ENCODE data around the gene H2BK1. TPM values are rescaled to one million over a fixed set of nuclear protein-coding genes. Genes with fewer than 3 reads are reported as not detected.

Gene H2BK1
- total RNA-seq, 1 experiment from 2014 or later, result 0.69 TPM

GRCh38 chr7:151232917-151233701, 22.8 kb upstream of the H2BK1 start:
- no peaks in the 10 kb centered on the region for H3K9me2 ChIP-seq (ENCODE audit: insufficient read depth)
- DNase-seq (ENCODE audit: low read depth, low spot score), result no peak
- peak overlapping the region; percentile 80 for H3K9ac ChIP-seq (ENCODE audit: low read length)
- H3K79me2 ChIP-seq (ENCODE audit: insufficient read depth, low read length), result peaks cover 33% of the 10 kb centered on the region
- TF ChIP-seq SP1 (IDR thresholded peaks at IDR 0.05; ENCODE audit: low read depth), result no peak
- TF ChIP-seq YY1 (IDR thresholded peaks at IDR 0.05; ENCODE audit: extremely low read depth, insufficient replicate concordance, low read depth, low read length), result peak; percentile 46
- H3K4me2 ChIP-seq (ENCODE audit: low read length), result peak overlapping the region; percentile 87
- no peak overlapping the region for H2AFZ ChIP-seq (ENCODE audit: low read depth, low read length, poor library complexity, severe bottlenecking)
- RAD21 ChIA-PET (ENCODE audit: low non-redundant PET in 1 of 2, low total read pairs in 2 of 2, uncharacterized antibody in 2 of 2, unreplicated experiment in 2 of 2), result no interaction called here
- H3K27me3 ChIP-seq (ENCODE audit: insufficient read depth, low read length), result no peaks in the 10 kb centered on the region
- peak; percentile 52 for ATAC-seq
- intact Hi-C loops (cut with micrococcal nuclease), result no loop called here
- H3K27ac ChIP-seq (ENCODE audit: low read depth, low read length), result peak overlapping the region; percentile 72
- peaks cover 9 to 10% of the 10 kb centered on the region in 2 experiments for H3K36me3 ChIP-seq (ENCODE audit: control insufficient read depth in 1 of 2, insufficient read depth in 2 of 2, low read length in 2 of 2)
- peak overlapping the region; percentile 59 to 93 for H3K4me3 ChIP-seq (replicated peaks in 1 of 2; ENCODE audit: low read depth in 1 of 2, low read length in 2 of 2)
- no TSS peak for BruUV-seq (replicated peaks)
- peaks cover 11 to 24% of the 10 kb centered on the region in 2 experiments for H3K4me1 ChIP-seq (ENCODE audit: control insufficient read depth in 1 of 2, insufficient read depth in 2 of 2, low read length in 2 of 2)
- H4K20me1 ChIP-seq (ENCODE audit: insufficient read depth), result no peaks in the 10 kb centered on the region
- no peaks in the 10 kb centered on the region for H3K9me3 ChIP-seq (ENCODE audit: control insufficient read depth in 1 of 2, insufficient read depth in 1 of 2, low read depth in 1 of 2, low read length in 2 of 2)
- POLR2A ChIA-PET, result no interaction called here
- CTCF ChIA-PET, result interaction anchor here (1.3 kb wide), 2 partner anchors 11 kb away, joined by 6 to 9 read pairs; no protein-coding TSS in a partner anchor

- intact Hi-C loops (cut with micrococcal nuclease), result no loop called here
- ChIA-PET RAD21 (ENCODE audit: low non-redundant PET in 1 of 2, low total read pairs in 2 of 2, uncharacterized antibody in 2 of 2, unreplicated experiment in 2 of 2) (no interaction called here), CTCF (interaction anchor here (1.3 kb wide), 1 partner anchor 12 kb away, joined by 9 read pairs; no protein-coding TSS in a partner anchor), POLR2A (no interaction called here)
- peaks cover 7 to 9% of the 10 kb centered on the region in 2 experiments for H3K36me3 ChIP-seq (ENCODE audit: control insufficient read depth in 1 of 2, insufficient read depth in 2 of 2, low read length in 2 of 2)
- peak; percentile 63 for DNase-seq (ENCODE audit: low read depth, low spot score)
- H3K27ac ChIP-seq (ENCODE audit: low read depth, low read length), result peak within 1 kb of the TSS; percentile 72
- peak; percentile 94 for ATAC-seq
- TF ChIP-seq ZFX (IDR thresholded peaks at IDR 0.05), result peak; percentile 86; the same call in 1 of the 2 replicates
- no peak for TF ChIP-seq MAX (IDR thresholded peaks at IDR 0.05)
- TF ChIP-seq POLR2AphosphoS5 (IDR thresholded peaks at IDR 0.05; ENCODE audit: low read depth, low read length), result peak; percentile 95
- TF ChIP-seq CEBPB (IDR thresholded peaks at IDR 0.05; ENCODE audit: low read depth), result no peak
- no peak for TF ChIP-seq TCF7L2 (IDR thresholded peaks at IDR 0.05; ENCODE audit: borderline replicate concordance, extremely low read depth, insufficient read depth, insufficient read length)
- peak; percentile 56 for TF ChIP-seq YY1 (IDR thresholded peaks at IDR 0.05; ENCODE audit: extremely low read depth, insufficient replicate concordance, low read depth, low read length)
- H3K4me3 ChIP-seq (replicated peaks in 1 of 2; ENCODE audit: low read depth in 1 of 2, low read length in 2 of 2), result peak within 1 kb of the TSS; percentile 59 to 93
- H3K4me1 ChIP-seq (ENCODE audit: control insufficient read depth in 1 of 2, insufficient read depth in 2 of 2, low read length in 2 of 2), result peaks cover 13 to 29% of the 10 kb centered on the region in 2 experiments
- no peak within 1 kb of the TSS for H2AFZ ChIP-seq (ENCODE audit: low read depth, low read length, poor library complexity, severe bottlenecking)
- no peaks in the 10 kb centered on the region for H4K20me1 ChIP-seq (ENCODE audit: insufficient read depth)
- H3K9me3 ChIP-seq (ENCODE audit: control insufficient read depth in 1 of 2, insufficient read depth in 1 of 2, low read depth in 1 of 2, low read length in 2 of 2), result no peaks in the 10 kb centered on the region
- peaks cover 33% of the 10 kb centered on the region for H3K79me2 ChIP-seq (ENCODE audit: insufficient read depth, low read length)
- no peaks in the 10 kb centered on the region for H3K27me3 ChIP-seq (ENCODE audit: insufficient read depth, low read length)
- H3K9me2 ChIP-seq (ENCODE audit: insufficient read depth), result no peaks in the 10 kb centered on the region
- H3K4me2 ChIP-seq (ENCODE audit: low read length), result peak within 1 kb of the TSS; percentile 87
- BruUV-seq (replicated peaks), result no TSS peak
- peak within 1 kb of the TSS; percentile 80 for H3K9ac ChIP-seq (ENCODE audit: low read length)
Observed at GRCh38 chr7:151232091-151232916, 22.0 kb upstream of the H2BK1 start, which contains the start of gene CHPF2. Gene CHPF2 (plus strand): TSS chr7:151232483. CDS start chr7:151234012, 1,529 bp downstream.

Measured in HCT116 (cell line).